ENCODE measurements around the gene PAPOLB.

- TF ChIP-seq CTCF (IDR thresholded peaks at IDR 0.05) (peak in 5 of 7 experiments; percentile 33 to 67 (median 58)), EP300 (IDR thresholded peaks at IDR 0.05) (no peak), POLR2AphosphoS5 (IDR thresholded peaks at IDR 0.05) (peak in 1 of 3 donors; percentile 13), POLR2A (IDR thresholded peaks at IDR 0.05) (no peak)
Observed at GRCh38 chr7:4883372-4884144, 21.7 kb upstream of the PAPOLB start, which contains the start of gene RADIL.
